HepG2 (cell line): ENCODE data around the gene PRSS48. TPM values are rescaled to one million over a fixed set of nuclear protein-coding genes. Genes with fewer than 3 reads are reported as not detected.
A peak's percentile ranks its signal among the peaks of the same experiment; 100 is the strongest.

Experiments
- ATAC-seq: fragments of 200-7000 bp; cut with Tn5 transposase; 3 replicates; pipeline ENCODE4 v1.9.1; 2020; ENCODE audit warnings: mild to moderate bottlenecking, moderate library complexity
- BruUV-seq: library from RNA; stranded (reverse); fragments of 400-500 nt; replicated peaks from 2 replicates; lab custom pipeline; 2021; lab: Mats Ljungman, UMichigan
- CTCF ChIA-PET: fragments of 300-600 bp; formaldehyde crosslinking; extraction: SDS; loops from one replicate; lab custom pipeline; 2021; ENCODE audit warnings: low total read pairs, inconsistent platforms, low intra/inter-chr PET ratio; lab: Yijun Ruan, JAX
- POLR2A ChIA-PET: fragments of 350-600 bp; sonication (Branson Sonifier 250); formaldehyde crosslinking; loops from one replicate; lab custom pipeline; 2020; ENCODE audit warnings: antibody characterized with exemption, inconsistent platforms; lab: Yijun Ruan, JAX
- DNase-seq: peaks from one replicate; pipeline ENCODE4 v3.0.0-alpha.2; 2015; ENCODE audit warnings: low spot score
- FAIRE-seq: peaks from 3 replicates; lab custom pipeline; 2011; peaks lifted over from hg19 to GRCh38; lab: Jason Lieb, UNC
- H2AFZ ChIP-seq: one replicate; pipeline ENCODE4 v1.6.1; 2011; ENCODE audit warnings: low read length, inconsistent platforms
- H3K27ac ChIP-seq: fragments of 300-600 bp; 3 replicates; pipeline ENCODE4 v1.8.0; 2011; ENCODE audit warnings: mixed run types, mild to moderate bottlenecking, mixed read lengths, low read length, inconsistent platforms; ENCODE audit not compliant: insufficient read depth; ENCODE audit errors: extremely low read length
- H3K27me3 ChIP-seq, 2 experiments: fragments of 200-600 bp in 1 of 2; 2 replicates in 1 of 2; 3 replicates in 1 of 2; pipeline versions ENCODE4 v1.6.0 to v1.8.0; 2011; ENCODE audit warnings: low read length in 2 of 2, mild to moderate bottlenecking in 2 of 2, moderate library complexity in 2 of 2, inconsistent platforms in 1 of 2; ENCODE audit not compliant: insufficient read depth in 2 of 2, control insufficient read depth in 1 of 2
- H3K36me3 ChIP-seq, 2 experiments: fragments of 200-600 bp in 1 of 2; replicated peaks in 1 of 2; 2 replicates in 1 of 2; 3 replicates in 1 of 2; pipeline versions ENCODE4 v1.5.1 to v1.8.0; 2011; ENCODE audit warnings: low read length in 2 of 2, inconsistent platforms in 1 of 2; ENCODE audit not compliant: insufficient read depth in 2 of 2, control insufficient read depth in 1 of 2
- H3K4me1 ChIP-seq: 2 replicates; pipeline ENCODE4 v1.5.1; 2012; ENCODE audit warnings: low read length, inconsistent platforms; ENCODE audit not compliant: insufficient read depth
- H3K4me2 ChIP-seq: 2 replicates; pipeline ENCODE4 v1.6.0; 2011; ENCODE audit warnings: low read depth, low read length, inconsistent platforms
- H3K4me3 ChIP-seq, 3 experiments: fragments of 200-600 bp in 1 of 3; sonication (generic), shearing (Covaris generic) in 1 of 3; replicated peaks in 1 of 3; 2 replicates each; pipeline ENCODE4 v1.5.1; 2011 to 2016; ENCODE audit warnings: low read length in 3 of 3, inconsistent platforms in 2 of 3, low read depth in 2 of 3, mild to moderate bottlenecking in 2 of 3, control low read depth in 1 of 3, mixed read lengths in 1 of 3; ENCODE audit not compliant: insufficient read depth in 1 of 3
- H3K79me2 ChIP-seq: one replicate; pipeline ENCODE4 v1.6.1; 2011; ENCODE audit warnings: low read length, inconsistent platforms; ENCODE audit not compliant: insufficient read depth
- H3K9ac ChIP-seq: 2 replicates; pipeline ENCODE4 v1.6.0; 2011; ENCODE audit warnings: mild to moderate bottlenecking, low read depth, low read length, inconsistent platforms; ENCODE audit not compliant: insufficient read depth
- H3K9me3 ChIP-seq: 2 replicates; pipeline ENCODE4 v1.5.1; 2012; ENCODE audit warnings: mild to moderate bottlenecking, low read length
- H4K20me1 ChIP-seq: 2 replicates; pipeline ENCODE4 v1.6.0; 2011; ENCODE audit warnings: inconsistent platforms, mild to moderate bottlenecking, low read length, moderate library complexity; ENCODE audit not compliant: insufficient read depth
- CEBPB ChIP-seq: IDR thresholded peaks from 2 replicates; pipeline ENCODE4 v1.6.1; 2011; ENCODE audit warnings: low read depth, low read length, improper control_type of control experiment, borderline replicate concordance
- CREM ChIP-seq, 2 experiments: sonication (generic) in 1 of 2; formaldehyde crosslinking in 1 of 2; IDR thresholded peaks; 2 replicates each; pipeline versions ENCODE4 v1.4.0 to v1.6.1; 2016 to 2020; ENCODE audit warnings: antibody characterized with exemption in 1 of 2, mild to moderate bottlenecking in 1 of 2, missing genetic modification reagents in 1 of 2
- EP300 ChIP-seq, 3 experiments: sonication (generic) in 1 of 3; formaldehyde crosslinking in 1 of 3; IDR thresholded peaks; 2 replicates each; pipeline versions ENCODE4 v1.5.1 to v1.6.1; 2011 to 2020; ENCODE audit warnings: low read depth in 2 of 3, low read length in 2 of 3, borderline replicate concordance in 1 of 3, improper control_type of control experiment in 1 of 3, mild to moderate bottlenecking in 1 of 3, missing genetic modification reagents in 1 of 3, moderate library complexity in 1 of 3
- FOXA1 ChIP-seq, 2 experiments: fragments of 450-650 bp in 1 of 2; sonication (generic) in 1 of 2; formaldehyde crosslinking in 1 of 2; IDR thresholded peaks; 2 replicates each; pipeline versions ENCODE4 v1.4.0 to v1.6.1; 2016 to 2020; ENCODE audit warnings: missing genetic modification reagents in 1 of 2
- GABPA ChIP-seq, 2 experiments: IDR thresholded peaks; 2 replicates each; pipeline ENCODE4 v1.6.1; 2011 to 2016; ENCODE audit warnings: low read depth in 2 of 2, low read length in 1 of 2, missing biosample characterization in 1 of 2, missing genetic modification characterization in 1 of 2
- GABPB1 ChIP-seq: IDR thresholded peaks from 2 replicates; pipeline ENCODE4 v1.6.1; 2016; ENCODE audit warnings: mild to moderate bottlenecking, missing genetic modification reagents, moderate library complexity, missing compliant biosample characterization
- KMT2A ChIP-seq: sonication (generic); formaldehyde crosslinking; IDR thresholded peaks from 2 replicates; pipeline ENCODE4 v1.4.0; 2020; ENCODE audit warnings: missing genetic modification reagents
- NCOA2 ChIP-seq: sonication (generic); formaldehyde crosslinking; IDR thresholded peaks from 2 replicates; pipeline ENCODE4 v1.8.0; 2022; ENCODE audit warnings: inconsistent platforms
- NFIC ChIP-seq: IDR thresholded peaks from 2 replicates; pipeline ENCODE4 v1.6.1; 2012; ENCODE audit warnings: mild to moderate bottlenecking, low read length, inconsistent platforms
- RBM22 ChIP-seq: fragments of 200-400 bp; formaldehyde crosslinking; optimal IDR thresholded peaks from 2 replicates; pipeline ENCODE3; 2017; ENCODE audit warnings: mild to moderate bottlenecking, low read length, moderate library complexity
- RFX3 ChIP-seq: IDR thresholded peaks from 2 replicates; pipeline ENCODE4 v1.6.1; 2016; ENCODE audit warnings: missing biosample characterization, missing genetic modification reagents
- ZFP36 ChIP-seq: fragments of 150-350 bp; IDR thresholded peaks from 2 replicates; pipeline ENCODE4 v1.6.1; 2018; ENCODE audit warnings: borderline replicate concordance, low read length, low read depth; ENCODE audit not compliant: partially characterized antibody
- ZNF549 ChIP-seq: sonication (generic); formaldehyde crosslinking; IDR thresholded peaks from 2 replicates; pipeline ENCODE4 v1.5.0; 2020; ENCODE audit warnings: missing genetic modification reagents
- WGBS: methylation state at CpG from one replicate; pipeline ENCODE4 v1.1.6; 2017; ENCODE audit warnings: low lambda C conversion rate; 5-methylcytosine and 5-hydroxymethylcytosine counted together
- in situ Hi-C: cut with HindIII; loops from 2 replicates; pipeline ENCODE4 v1.10.0; 2017; ENCODE audit warnings: low pct_unique_long_range_greater_than_20kb; ENCODE audit not compliant: extremely low pct_ligation_motif_present
- intact Hi-C: fragments of 100-400 bp; cut with micrococcal nuclease; formaldehyde crosslinking; loops from one replicate; pipeline ENCODE4 v1.10.0; 2022; ENCODE audit not compliant: unreplicated experiment
- polyA plus RNA-seq, 8 experiments: library from polyadenylated mRNA; depleted of rRNA in 3 of 8; stranded (reverse) in 7 of 8; unstranded in 1 of 8; fragments of >200 nt; fragmentation: Illumina TruSeq in 4 of 8; extraction: Trizol in 4 of 8; gene quantifications; 2 replicates each; pipeline versions ENCODE4 v1.2.1 to v1.2.3, GENCODE V29; 2011 to 2016; ENCODE audit warnings: low read depth in 4 of 8, missing spikeins in 1 of 8, mixed read lengths in 1 of 8; ENCODE audit not compliant: insufficient read depth in 1 of 8
- total RNA-seq, 5 experiments: library from RNA; depleted of rRNA; stranded (reverse); fragments of >200 nt; fragmentation: Illumina TruSeq; extraction: Trizol; gene quantifications; 2 replicates each; pipeline ENCODE4 v1.2.3, GENCODE V29; 2016; ENCODE audit warnings: low read depth in 1 of 5
- TF ChIP-seq, protein P1 (sequence below): sonication (generic); formaldehyde crosslinking; IDR thresholded peaks from 2 replicates; pipeline ENCODE4 v1.4.0; 2020; ENCODE audit warnings: missing genetic modification reagents

The PRSS48 gene
- total and polyA plus RNA-seq, 2 of the 13 experiments (the other 11 are each of a cell fraction or from before 2014, with no cell fraction given) = not detected

DNA sequence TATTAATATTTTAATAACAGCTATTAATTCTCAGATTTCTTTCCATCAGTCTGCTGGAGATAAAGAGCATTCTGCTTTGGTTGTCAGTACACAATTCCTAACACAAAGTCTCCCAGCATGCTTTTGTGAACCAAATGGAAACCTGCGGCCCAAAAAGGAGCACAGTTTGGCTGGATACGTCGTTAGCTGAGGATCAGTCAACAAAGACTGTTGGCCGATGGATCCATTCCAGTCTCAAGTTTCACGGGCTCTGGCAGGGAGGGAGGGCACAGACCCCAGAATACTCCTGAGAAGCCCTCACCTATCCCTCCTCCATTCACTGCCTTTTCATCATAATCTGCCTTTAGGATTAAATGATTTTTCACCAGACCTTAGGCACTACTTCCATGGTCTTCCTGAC is 26.3 kb upstream of the PRSS48 start:
- ATAC-seq = no peak
- POLR2A ChIA-PET = no interaction called here
- Histone ChIP-seq H3K4me3 (no peak overlapping the region), H3K9me3 (no peaks in the 10 kb centered on the region)
- no peak for FAIRE-seq
- peak; percentile 61 for TF ChIP-seq RBM22
- no peak for TF ChIP-seq ZNF549 (CRISPR knock-in tag)
- TF ChIP-seq, all 625 proteins: peak for 1
- no peaks in the 10 kb centered on the region for H3K27me3 ChIP-seq
- peaks cover 80% of the 10 kb centered on the region for H3K4me1 ChIP-seq
- CTCF ChIA-PET = no interaction called here
- H3K9ac ChIP-seq = no peak overlapping the region
- intact Hi-C loops = no loop called here
- no peak overlapping the region for H2AFZ ChIP-seq
- H3K79me2 ChIP-seq = peaks cover 75% of the 10 kb centered on the region
- H3K4me2 ChIP-seq = no peak overlapping the region
- in situ Hi-C loops = no loop called here
- H3K36me3 ChIP-seq = peaks cover 0 to 5% of the 10 kb centered on the region in 2 experiments; a peak in 3 of 5 replicates
- 91% methylated on average over 5 of the region's 5 CpGs for WGBS
- DNase-seq = no peak
- no peaks in the 10 kb centered on the region; the same call in 1 of the 2 replicates for H4K20me1 ChIP-seq
- H3K27ac ChIP-seq = peak overlapping the region; percentile 6
- no TSS peak for BruUV-seq

DNA sequence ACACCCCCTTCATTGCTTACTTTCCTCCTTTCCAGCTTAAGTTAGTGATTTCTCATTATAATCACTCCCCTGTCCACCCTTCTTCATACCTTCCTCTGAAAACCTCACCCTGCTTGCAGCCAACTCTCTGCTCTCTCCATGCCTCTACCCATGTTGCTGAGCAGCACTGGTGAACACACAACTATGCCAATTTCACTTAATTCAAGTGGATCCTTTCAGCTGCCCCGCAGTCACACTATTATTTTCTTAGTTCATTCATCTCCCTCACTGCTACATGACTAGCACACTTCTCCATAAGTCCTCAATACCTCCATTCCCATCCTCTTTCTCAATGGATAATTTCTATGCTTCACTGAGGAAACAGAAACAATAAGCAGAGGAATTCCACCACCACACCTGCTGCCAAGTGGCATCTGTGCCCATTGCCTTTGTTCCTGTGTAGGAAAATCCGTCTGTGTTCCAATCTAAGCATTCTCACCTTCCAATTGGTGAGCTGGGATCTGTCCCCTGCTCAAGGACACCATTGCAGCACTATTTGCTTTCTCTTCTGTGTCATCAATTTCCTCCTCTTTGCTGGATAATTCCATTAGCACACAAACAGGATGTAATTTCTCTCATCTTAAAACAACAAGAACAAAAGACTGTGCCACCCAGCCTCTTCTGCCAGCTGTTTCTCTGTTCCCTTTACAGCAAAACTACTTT is 25.2 kb upstream of the PRSS48 start:
- Histone ChIP-seq H3K36me3 (peaks cover 0 to 5% of the 10 kb centered on the region in 2 experiments; a peak in 2 of 5 replicates), H3K27ac (peak overlapping the region; percentile 79), H3K4me2 (peak overlapping the region; percentile 61), H4K20me1 (no peaks in the 10 kb centered on the region; the same call in 1 of the 2 replicates), H3K27me3 (no peaks in the 10 kb centered on the region), H3K79me2 (peaks cover 76% of the 10 kb centered on the region), H3K4me3 (peak overlapping the region in 1 of 3 experiments; percentile 24; a peak in 1 of 6 replicates), H3K9me3 (no peaks in the 10 kb centered on the region), H2AFZ (no peak overlapping the region), H3K9ac (peak overlapping the region; percentile 23; the same call in 1 of the 2 replicates), H3K4me1 (peaks cover 78% of the 10 kb centered on the region)
- ATAC-seq (peak; percentile 94), DNase-seq (peak; percentile 91), FAIRE-seq (peak; percentile 44)
- ChIA-PET CTCF (no interaction called here), POLR2A (interaction anchor here (0.8 to 1.6 kb wide), 4 partner anchors 16 to 73 kb away, joined by 3 to 21 read pairs (median 4); partner anchors contain the start of gene SH3D19)
- in situ Hi-C loops = no loop called here
- no TSS peak for BruUV-seq
- WGBS = 22% methylated on average over 2 of the region's 2 CpGs
- intact Hi-C loops = no loop called here
- TF ChIP-seq ZFP36 = no peak
- TF ChIP-seq GABPA (IDR thresholded peaks at IDR 0.05; ENCODE audit: low read depth, low read length) = no peak
- no peak for TF ChIP-seq GABPA (CRISPR knock-in tag; IDR thresholded peaks at IDR 0.05; ENCODE audit: low read depth)
- no peak for TF ChIP-seq FOXA1 (IDR thresholded peaks at IDR 0.05)
- peak; percentile 64 for TF ChIP-seq FOXA1 (CRISPR knock-in tag; IDR thresholded peaks at IDR 0.05)
- TF ChIP-seq, protein P1, sequence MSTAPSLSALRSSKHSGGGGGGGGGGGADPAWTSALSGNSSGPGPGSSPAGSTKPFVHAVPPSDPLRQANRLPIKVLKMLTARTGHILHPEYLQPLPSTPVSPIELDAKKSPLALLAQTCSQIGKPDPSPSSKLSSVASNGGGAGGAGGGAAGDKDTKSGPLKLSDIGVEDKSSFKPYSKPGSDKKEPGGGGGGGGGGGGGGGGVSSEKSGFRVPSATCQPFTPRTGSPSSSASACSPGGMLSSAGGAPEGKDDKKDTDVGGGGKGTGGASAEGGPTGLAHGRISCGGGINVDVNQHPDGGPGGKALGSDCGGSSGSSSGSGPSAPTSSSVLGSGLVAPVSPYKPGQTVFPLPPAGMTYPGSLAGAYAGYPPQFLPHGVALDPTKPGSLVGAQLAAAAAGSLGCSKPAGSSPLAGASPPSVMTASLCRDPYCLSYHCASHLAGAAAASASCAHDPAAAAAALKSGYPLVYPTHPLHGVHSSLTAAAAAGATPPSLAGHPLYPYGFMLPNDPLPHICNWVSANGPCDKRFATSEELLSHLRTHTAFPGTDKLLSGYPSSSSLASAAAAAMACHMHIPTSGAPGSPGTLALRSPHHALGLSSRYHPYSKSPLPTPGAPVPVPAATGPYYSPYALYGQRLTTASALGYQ (CRISPR knock-in tag) = peak; percentile 70; the same call in 1 of the 2 replicates
- peak; percentile 56 to 89; a peak in 2 of 4 replicates for TF ChIP-seq EP300 (IDR thresholded peaks at IDR 0.05; ENCODE audit: low read depth in 2 of 2, low read length in 2 of 2)
- TF ChIP-seq EP300 (CRISPR knock-in tag; IDR thresholded peaks at IDR 0.05; ENCODE audit: borderline replicate concordance) = peak; percentile 72
- peak; percentile 87 for TF ChIP-seq NCOA2 (CRISPR knock-in tag)
- TF ChIP-seq CREM (IDR thresholded peaks at IDR 0.05) = peak; percentile 61; the same call in 1 of the 2 replicates
- no peak for TF ChIP-seq CREM (CRISPR knock-in tag; IDR thresholded peaks at IDR 0.05)
- TF ChIP-seq RFX3 (CRISPR knock-in tag) = no peak
- TF ChIP-seq CEBPB = peak; percentile 83
- peak; percentile 18; the same call in 1 of the 2 replicates for TF ChIP-seq GABPB1
- no peak for TF ChIP-seq NFIC
- peak; percentile 47; the same call in 1 of the 2 replicates for TF ChIP-seq KMT2A (CRISPR knock-in tag)
